SW480 (cell line): Measurements from ENCODE around the gene POLR2J3.
"Not testable (repeated sequence)": the region's sequence is repeated elsewhere in the genome, so short reads cannot be mapped to it uniquely, and the experiment has no call there.

Source experiments
- DNase-seq: peaks from one replicate; pipeline ENCODE4 v3.0.0-alpha.2; 2016; ENCODE audit warnings: low spot score

POLR2J3 gene

DNA sequence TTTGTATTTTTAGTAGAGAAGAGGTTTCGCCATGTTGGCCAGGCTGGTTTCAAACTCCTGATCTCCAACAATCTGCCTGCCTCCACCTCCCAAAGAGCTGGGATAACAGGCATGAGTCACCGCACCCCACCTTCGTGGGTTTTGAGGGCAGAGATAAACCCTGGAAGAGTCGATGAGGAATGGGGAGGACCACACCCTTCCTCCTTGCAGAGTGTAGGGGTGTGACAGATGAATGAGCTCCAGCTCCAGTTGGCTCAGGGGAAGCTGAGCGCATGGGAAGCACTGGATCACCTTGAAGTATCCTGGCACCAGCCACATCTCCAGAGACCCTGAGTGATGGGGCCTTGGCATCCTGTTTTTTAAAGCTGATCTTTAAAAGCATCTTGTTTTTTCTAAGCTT is 11.1 kb upstream of the POLR2J3 start:
- DNase-seq = not testable (repeated sequence)

- not testable (repeated sequence) for DNase-seq
Observed at GRCh38 chr7:102581722-102582121, 9.3 kb upstream of the POLR2J3 start.

GRCh38 chr7:102578486-102578885 is 6.1 kb upstream of the POLR2J3 start:
- DNase-seq = not testable (repeated sequence)

DNA sequence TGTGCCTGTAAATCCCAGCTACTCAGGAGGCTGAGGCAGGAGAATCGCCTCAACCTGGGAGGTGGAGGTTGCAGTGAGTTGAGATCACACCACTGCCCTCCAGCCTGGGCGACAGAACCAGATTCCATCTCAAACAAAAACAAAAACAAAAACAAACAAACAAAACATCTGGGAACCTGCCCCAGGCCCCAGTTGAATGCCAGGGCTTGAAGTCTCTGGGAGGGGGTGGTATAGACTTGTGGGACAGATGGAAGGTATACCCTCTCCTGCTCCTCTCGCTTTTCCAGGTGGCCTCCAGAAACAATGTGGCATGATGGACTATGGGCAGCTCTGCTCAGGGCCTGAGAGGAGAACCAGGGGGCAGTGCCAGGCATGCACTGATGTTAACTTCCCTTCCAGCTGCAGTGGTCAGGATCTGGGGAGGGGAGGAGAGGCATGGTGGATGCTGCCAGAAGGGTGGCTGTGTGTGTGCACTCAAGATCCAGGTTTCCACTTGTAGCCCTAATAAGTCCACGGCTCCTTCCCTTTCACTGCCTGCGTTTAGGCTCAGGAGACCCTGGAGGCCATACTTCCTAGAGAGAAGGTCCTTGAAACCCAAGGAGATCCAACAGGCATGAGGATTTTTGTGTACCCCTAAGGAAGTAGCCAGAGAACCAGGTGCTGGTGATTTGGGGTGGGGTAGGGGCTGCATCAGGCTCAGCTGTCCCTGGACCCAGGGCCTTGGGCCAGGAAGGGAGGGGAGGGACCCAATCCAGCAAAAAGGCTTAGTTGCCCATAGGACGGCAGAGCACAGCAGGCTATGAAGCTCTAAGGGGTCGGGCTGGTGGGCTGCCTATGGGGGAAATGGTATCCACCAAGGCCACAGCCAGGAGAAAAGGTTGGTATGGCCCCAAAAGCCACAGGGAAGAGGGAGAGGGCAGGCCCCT is 5.2 kb upstream of the POLR2J3 start:
- not testable (repeated sequence) for DNase-seq

GRCh38 chr7:102576363-102576762 is 4.0 kb upstream of the POLR2J3 start:
- not testable (repeated sequence) for DNase-seq

DNA sequence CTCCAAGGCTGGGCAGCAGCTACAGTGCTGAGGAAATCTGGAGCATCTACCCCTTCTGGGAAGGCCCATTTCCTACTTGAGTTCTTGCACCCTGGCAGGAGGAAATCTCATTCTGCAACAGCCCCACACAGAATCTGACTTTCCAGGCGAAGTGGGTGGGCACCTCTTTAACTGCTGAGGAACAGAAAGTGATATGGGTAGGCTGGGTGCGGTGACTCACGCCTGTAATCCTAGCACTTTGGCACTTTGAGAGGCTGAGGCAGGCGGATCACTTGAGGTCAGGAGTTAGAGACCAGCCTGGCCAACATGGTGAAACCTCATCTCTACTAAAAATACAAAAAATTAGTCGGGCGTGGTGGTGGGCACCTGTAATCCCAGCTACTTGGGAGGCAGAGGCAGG is 2.2 kb upstream of the POLR2J3 start:
- DNase-seq = not testable (repeated sequence)

- DNase-seq = not testable (repeated sequence)
Observed at GRCh38 chr7:102568620-102569019, 3.8 kb downstream of the POLR2J3 start.

GRCh38 chr7:102550808-102551422 is 21.5 kb downstream of the POLR2J3 start, which contains the start of gene SPDYE2:
SPDYE2 (plus strand) TSS chr7:102551226; CDS start chr7:102553256, 2,030 bp downstream.
- DNase-seq = not testable (repeated sequence)

DNA sequence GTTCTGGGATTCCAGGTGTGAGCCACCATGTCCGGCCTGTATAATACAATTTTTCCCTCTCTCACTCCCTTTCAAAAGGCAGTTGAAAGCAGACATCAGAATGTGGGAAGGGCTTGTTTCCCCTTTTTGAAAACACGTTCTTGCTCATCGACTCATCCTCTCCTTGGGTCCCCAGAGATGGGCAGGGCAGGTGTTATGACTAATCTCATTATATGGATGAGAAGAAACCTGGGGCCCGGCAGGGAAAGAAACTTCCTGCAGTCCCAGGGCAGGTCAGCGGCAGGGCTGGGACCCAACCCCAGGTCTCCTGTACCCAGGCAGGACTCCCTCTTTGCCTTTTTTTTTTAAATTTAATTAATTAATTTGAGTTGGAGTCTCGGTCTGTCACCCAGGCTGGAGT is 26.0 kb downstream of the POLR2J3 start:
- not testable (repeated sequence) for DNase-seq

GRCh38 chr7:102545288-102545687 is 27.1 kb downstream of the POLR2J3 start:
- not testable (repeated sequence) for DNase-seq

- not testable (repeated sequence) for DNase-seq
Observed at GRCh38 chr7:102544372-102544771, 28.0 kb downstream of the POLR2J3 start.

GRCh38 chr7:102543596-102543995 is 28.8 kb downstream of the POLR2J3 start, which contains the start of gene UPK3BL2:
UPK3BL2 (minus strand) TSS chr7:102543696; CDS start chr7:102543636, 60 bp downstream.
- not testable (repeated sequence) for DNase-seq

GRCh38 chr7:102542771-102543170 is 29.6 kb downstream of the POLR2J3 start:
- DNase-seq = not testable (repeated sequence)

- not testable (repeated sequence) for DNase-seq
Observed at GRCh38 chr7:102542083-102542482, 30.3 kb downstream of the POLR2J3 start.

DNA sequence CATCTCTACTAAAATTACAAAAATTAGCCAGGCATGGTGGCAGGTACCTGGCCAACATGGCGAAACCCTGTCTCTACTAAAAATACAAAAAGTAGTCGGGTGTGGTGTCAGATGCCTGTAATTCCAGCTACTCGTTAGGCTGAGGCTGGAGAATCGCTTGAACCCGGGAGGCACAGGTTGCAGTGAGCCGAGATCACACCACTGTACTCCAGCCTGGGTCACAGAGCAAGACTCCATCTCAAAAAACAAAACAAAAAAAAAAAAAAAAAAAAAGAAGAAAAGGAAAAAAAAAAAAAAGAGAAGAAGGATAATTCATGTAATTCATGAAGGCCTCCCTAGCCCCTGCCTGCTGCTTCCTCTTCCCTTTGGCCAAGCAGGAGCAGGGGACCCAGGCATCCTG is 31.8 kb downstream of the POLR2J3 start:
- DNase-seq = not testable (repeated sequence)

DNA sequence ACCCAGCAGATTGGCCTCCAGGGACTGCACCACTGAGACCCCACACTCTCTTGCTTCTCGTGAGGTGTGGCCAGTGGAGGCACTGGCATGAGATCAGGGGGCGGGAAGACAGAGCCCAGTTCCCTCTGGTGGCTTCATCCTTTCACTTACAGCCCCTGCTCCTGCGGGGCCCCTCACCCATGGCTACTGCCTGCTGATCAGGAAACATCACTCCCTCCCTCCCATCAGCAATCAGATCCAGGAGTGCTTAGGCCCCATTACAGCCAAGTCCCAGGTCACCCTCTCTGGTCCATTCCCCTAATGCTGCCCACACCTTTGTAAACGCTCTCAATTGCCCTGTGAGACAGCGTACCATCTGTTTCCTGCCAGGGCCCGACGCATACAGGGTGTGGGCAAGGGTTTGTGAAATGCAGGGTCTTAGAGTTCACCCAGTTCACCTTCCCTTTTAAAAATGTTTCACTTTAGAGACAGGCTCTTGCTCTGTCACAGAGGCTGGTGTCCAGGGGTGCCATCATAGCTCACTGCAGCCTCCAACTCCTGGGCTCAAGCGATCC is 37.2 kb downstream of the POLR2J3 start:
- not testable (repeated sequence) for DNase-seq

GRCh38 chr7:102532127-102532526 is 40.3 kb downstream of the POLR2J3 start:
- DNase-seq = not testable (repeated sequence)

DNA sequence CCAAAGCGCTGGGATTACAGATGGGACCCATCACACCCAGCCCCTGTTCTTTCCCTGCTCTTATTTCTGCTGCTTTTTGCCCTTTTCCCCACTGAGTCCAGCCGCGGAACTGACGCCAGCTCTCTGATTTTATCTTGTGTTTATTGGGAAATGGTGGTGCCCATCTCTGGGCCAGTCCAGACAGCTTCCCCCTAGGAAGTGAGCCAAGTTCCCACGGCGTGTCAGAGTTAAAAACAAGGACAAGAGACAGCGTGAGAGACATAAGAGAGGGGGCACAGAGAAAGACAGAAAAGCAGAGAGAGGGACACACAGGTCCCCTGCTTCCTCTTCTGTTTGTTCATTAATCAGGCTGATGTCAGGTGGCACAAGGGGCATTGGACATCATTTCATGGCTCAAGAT is 40.8 kb downstream of the POLR2J3 start:
- DNase-seq = not testable (repeated sequence)

DNA sequence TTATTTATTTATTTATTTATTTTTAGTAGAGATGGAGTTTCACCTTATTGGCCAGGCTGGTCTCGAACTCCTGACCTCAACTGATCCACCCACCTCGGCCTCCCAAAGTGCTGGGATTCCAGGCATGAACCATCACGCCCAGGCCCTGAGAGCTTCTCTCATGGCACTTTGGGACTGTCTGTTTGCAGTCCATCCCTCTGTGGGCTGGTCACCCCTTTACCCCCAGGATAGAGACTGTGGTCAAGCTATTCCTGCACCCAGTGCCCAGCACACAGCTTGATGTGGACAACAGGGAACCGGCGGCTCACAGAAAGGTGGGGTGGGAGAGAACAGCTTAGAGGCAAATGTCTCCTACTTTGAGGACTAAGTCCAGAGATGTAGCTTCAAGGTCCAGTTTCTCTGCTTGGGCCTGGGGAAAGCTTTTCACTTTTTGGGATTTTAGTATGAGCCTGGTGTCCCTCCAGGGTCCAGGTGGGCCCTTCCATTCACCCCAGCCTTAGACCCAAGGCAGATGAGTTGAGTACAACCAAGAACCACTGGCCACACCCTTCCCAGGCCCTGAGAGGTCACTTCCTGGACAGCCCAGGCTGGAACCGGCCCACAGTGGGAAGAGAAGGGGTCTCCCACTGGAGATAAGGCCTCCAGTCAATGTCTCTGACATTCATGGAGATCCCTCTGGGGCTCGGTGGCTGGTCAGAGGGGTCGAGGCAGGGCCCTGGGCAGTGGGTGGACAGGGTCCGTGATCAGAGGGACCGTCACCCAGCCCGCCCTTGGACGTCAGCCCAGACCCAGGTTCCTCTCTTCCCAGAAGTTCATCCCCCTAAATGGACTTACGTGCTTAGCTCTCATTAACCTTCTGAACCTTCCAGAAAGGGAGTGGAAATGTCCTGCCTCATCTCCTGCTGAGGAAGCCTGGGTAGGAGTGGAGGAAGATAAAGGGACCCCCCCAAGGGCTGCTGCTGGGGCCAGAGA is 44.3 kb downstream of the POLR2J3 start:
- not testable (repeated sequence) for DNase-seq

- not testable (repeated sequence) for DNase-seq
Observed at GRCh38 chr7:102527182-102527581, 45.2 kb downstream of the POLR2J3 start.

- DNase-seq = not testable (repeated sequence)
Observed at GRCh38 chr7:102524803-102525202, 47.6 kb downstream of the POLR2J3 start.
